T47D (cell line): ENCODE results near the gene NMNAT2.
"Not testable (repeated sequence)": the region's sequence is repeated elsewhere in the genome, so short reads cannot be mapped to it uniquely, and the experiment has no call there.

Experiments used
- DNase-seq, 2 experiments: peaks; one replicate each; pipeline versions ENCODE4 v3.0.0 to v3.0.0-alpha.2; 2011 to 2012; ENCODE audit warnings: low read depth in 1 of 2, low spot score in 1 of 2
- JUND ChIP-seq: IDR thresholded peaks from 2 replicates; pipeline ENCODE4 v1.6.1; 2012; ENCODE audit warnings: low read depth
- in situ Hi-C: cut with HindIII; loops from 2 replicates; pipeline ENCODE4 v1.10.0; 2016; ENCODE audit warnings: low sequenced_read_pairs, low pct_unique_long_range_greater_than_20kb

Gene NMNAT2

DNA sequence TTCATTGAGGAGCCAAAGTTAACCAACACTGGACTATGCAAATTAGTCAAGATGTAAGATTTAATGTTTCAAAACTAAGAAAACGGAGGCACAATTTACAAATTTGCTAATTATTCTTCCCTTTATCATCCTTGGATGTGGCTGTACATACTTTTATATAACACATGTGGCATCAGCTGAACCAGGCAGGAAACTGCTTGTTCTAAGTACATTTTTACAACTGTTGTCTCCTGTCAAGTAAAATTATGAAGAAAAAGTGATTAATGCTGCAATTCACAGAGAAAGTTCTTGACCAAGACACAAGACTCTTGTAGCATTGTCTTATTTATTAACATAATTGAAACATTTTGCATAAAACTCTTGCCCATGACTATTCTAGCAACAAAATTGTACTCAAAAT is 170.2 kb downstream of the NMNAT2 start:
- no peak for DNase-seq
- in situ Hi-C loops, result no loop called here
- TF ChIP-seq JUND, result no peak

GRCh38 chr1:183247484-183247883 is 170.7 kb downstream of the NMNAT2 start:
- in situ Hi-C loops, result no loop called here
- TF ChIP-seq JUND, result no peak
- DNase-seq, result no peak

GRCh38 chr1:183247066-183247465 is 171.1 kb downstream of the NMNAT2 start:
- in situ Hi-C loops, result no loop called here
- no peak for TF ChIP-seq JUND
- no peak for DNase-seq

GRCh38 chr1:183246436-183246835 is 171.7 kb downstream of the NMNAT2 start:
- DNase-seq, result no peak
- TF ChIP-seq JUND, result no peak
- in situ Hi-C loops, result no loop called here

DNA sequence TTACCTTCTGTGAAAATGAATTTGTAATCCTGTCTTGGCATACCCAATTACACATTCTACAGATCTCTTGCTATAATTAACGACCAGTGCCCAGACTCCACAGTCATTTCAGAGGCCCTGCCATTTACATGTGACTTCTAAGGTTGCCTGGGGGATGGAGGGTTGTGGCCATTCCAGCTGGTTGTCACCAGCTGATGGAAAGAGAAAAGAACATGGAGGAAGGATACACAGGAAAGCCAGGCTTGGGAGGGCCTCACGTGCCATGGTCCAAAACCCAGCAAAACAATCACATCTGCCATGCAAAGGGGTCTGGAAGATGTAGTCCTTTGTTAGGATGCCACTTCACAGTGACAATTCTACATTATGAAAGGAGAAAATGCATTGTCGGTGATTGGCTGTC is 172.8 kb downstream of the NMNAT2 start:
- DNase-seq, result no peak
- in situ Hi-C loops, result no loop called here
- TF ChIP-seq JUND, result no peak

GRCh38 chr1:183244466-183244865 is 173.7 kb downstream of the NMNAT2 start:
- in situ Hi-C loops, result no loop called here
- TF ChIP-seq JUND, result no peak
- no peak for DNase-seq

DNA sequence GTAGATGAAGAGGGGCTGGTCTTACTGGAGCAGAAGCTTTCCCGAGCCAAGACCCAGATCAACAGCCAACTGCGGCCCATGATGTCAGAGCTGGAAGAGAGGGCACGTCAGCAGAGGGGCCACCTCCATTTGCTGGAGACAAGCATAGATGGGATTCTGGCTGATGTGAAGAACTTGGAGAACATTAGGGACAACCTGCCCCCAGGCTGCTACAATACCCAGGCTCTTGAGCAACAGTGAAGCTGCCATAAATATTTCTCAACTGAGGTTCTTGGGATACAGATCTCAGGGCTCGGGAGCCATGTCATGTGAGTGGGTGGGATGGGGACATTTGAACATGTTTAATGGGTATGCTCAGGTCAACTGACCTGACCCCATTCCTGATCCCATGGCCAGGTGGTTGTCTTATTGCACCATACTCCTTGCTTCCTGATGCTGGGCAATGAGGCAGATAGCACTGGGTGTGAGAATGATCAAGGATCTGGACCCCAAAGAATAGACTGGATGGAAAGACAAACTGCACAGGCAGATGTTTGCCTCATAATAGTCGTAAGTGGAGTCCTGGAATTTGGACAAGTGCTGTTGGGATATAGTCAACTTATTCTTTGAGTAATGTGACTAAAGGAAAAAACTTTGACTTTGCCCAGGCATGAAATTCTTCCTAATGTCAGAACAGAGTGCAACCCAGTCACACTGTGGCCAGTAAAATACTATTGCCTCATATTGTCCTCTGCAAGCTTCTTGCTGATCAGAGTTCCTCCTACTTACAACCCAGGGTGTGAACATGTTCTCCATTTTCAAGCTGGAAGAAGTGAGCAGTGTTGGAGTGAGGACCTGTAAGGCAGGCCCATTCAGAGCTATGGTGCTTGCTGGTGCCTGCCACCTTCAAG is 174.8 kb downstream of the NMNAT2 start:
- DNase-seq, result no peak
- in situ Hi-C loops, result no loop called here
- no peak for TF ChIP-seq JUND

DNA sequence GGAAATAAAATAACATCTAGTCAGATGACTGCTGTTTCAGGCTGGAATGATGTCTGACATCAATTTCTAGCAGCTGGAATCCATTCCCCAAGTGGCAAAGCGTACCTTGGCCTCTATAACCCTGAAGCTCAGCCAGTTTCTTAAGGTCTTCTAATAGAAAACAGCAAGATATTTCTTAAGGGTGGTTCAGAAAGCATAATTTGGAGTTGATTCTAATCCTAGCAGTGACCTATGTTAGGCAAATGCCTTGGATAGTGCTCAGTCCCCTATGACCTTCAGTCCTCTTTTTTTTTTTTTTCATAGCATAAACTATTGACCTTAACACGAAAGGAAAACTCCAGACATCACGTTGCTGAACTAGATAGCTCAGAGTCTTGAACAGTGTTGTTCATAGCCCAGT is 175.6 kb downstream of the NMNAT2 start:
- in situ Hi-C loops, result no loop called here
- DNase-seq, result no peak
- no peak for TF ChIP-seq JUND

GRCh38 chr1:183241471-183241870 is 176.7 kb downstream of the NMNAT2 start:
- DNase-seq, result no peak
- TF ChIP-seq JUND, result no peak
- in situ Hi-C loops, result no loop called here

DNA sequence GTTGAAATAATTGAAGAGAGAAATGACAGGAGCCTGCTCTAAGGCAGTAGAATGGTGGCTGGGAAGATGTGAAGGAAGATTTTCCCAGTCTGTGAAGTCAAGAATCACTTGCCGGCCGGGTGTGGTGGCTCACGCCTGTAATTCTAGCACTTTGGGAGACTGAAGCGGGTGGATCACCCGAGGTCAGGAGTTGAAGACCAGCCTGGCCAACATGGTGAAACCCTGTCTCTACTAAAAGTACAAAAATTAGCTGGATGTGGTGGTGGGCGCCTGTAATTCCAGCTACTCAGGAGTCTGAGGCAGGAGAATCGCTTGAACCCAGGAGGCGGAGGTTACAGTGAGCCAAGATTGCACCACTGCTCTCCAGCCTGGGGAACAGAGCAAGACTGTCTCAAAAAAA is 177.3 kb downstream of the NMNAT2 start:
- DNase-seq, in situ Hi-C loops: not testable (repeated sequence)

GRCh38 chr1:183240526-183240825 is 177.7 kb downstream of the NMNAT2 start:
- in situ Hi-C loops, result no loop called here
- no peak for DNase-seq
- no peak for TF ChIP-seq JUND

GRCh38 chr1:183239793-183240525 is 178.2 kb downstream of the NMNAT2 start:
- no peak for DNase-seq
- in situ Hi-C loops, result no loop called here
- no peak for TF ChIP-seq JUND

GRCh38 chr1:183239220-183239742 is 178.9 kb downstream of the NMNAT2 start:
- in situ Hi-C loops, result no loop called here
- no peak for DNase-seq

More at GRCh38 chr1:183239220-183239742, 178.9 kb downstream of the NMNAT2 start:
- TF ChIP-seq JUND, result no peak
